Measurements from ENCODE around the gene GPBAR1. TPM values are rescaled to one million over a fixed set of nuclear protein-coding genes. Genes with fewer than 3 reads are reported as not detected.

Gene GPBAR1
- total and polyA plus RNA-seq, 9 donors = 0.28 to 3.8 (median 2.1) TPM

- H3K9me3 ChIP-seq = no peaks in the 10 kb centered on the region
- H3K36me3 ChIP-seq = no peaks in the 10 kb centered on the region
- no peak for DNase-seq
- TF ChIP-seq, protein P1, sequence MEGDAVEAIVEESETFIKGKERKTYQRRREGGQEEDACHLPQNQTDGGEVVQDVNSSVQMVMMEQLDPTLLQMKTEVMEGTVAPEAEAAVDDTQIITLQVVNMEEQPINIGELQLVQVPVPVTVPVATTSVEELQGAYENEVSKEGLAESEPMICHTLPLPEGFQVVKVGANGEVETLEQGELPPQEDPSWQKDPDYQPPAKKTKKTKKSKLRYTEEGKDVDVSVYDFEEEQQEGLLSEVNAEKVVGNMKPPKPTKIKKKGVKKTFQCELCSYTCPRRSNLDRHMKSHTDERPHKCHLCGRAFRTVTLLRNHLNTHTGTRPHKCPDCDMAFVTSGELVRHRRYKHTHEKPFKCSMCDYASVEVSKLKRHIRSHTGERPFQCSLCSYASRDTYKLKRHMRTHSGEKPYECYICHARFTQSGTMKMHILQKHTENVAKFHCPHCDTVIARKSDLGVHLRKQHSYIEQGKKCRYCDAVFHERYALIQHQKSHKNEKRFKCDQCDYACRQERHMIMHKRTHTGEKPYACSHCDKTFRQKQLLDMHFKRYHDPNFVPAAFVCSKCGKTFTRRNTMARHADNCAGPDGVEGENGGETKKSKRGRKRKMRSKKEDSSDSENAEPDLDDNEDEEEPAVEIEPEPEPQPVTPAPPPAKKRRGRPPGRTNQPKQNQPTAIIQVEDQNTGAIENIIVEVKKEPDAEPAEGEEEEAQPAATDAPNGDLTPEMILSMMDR (IDR thresholded peaks at IDR 0.05) = no peak
- TF ChIP-seq POLR2A (IDR thresholded peaks at IDR 0.05) (no peak), EP300 (IDR thresholded peaks at IDR 0.05) (no peak)
- H3K27ac ChIP-seq = no peak overlapping the region
- 54 to 62% (median 59%) methylated on average over 2 of the region's 2 CpGs for WGBS, 3 donors
- H3K27me3 ChIP-seq = no peaks in the 10 kb centered on the region
- no peak overlapping the region for H3K4me3 ChIP-seq
- intact Hi-C loops (cut with DNase I) = loop anchor here in 2 of 4 donors (5.0 kb wide), 2 partner anchors 42 to 47 kb away; partner anchors contain the start of gene GPBAR1 (in 1 of the 2)
- H3K4me1 ChIP-seq (ENCODE audit: insufficient read depth) = peaks cover 14% of the 10 kb centered on the region
Measured at GRCh38 chr2:218219934-218220333, 40.9 kb upstream of the GPBAR1 start.

GRCh38 chr2:218221000-218221399 lies 39.8 kb upstream of the GPBAR1 start:
- intact Hi-C loops (cut with DNase I) = no loop called here
- no peaks in the 10 kb centered on the region for H3K36me3 ChIP-seq
- DNase-seq = no peak
- H3K4me1 ChIP-seq (ENCODE audit: insufficient read depth) = peaks cover 14% of the 10 kb centered on the region
- WGBS, 3 donors = 66 to 78% (median 72%) methylated on average over 5 of the region's 5 CpGs
- H3K4me3 ChIP-seq = no peak overlapping the region
- no peaks in the 10 kb centered on the region for H3K9me3 ChIP-seq
- H3K27ac ChIP-seq = no peak overlapping the region
- no peak for TF ChIP-seq EP300 (IDR thresholded peaks at IDR 0.05)
- TF ChIP-seq, protein P1 (IDR thresholded peaks at IDR 0.05) = no peak
- no peak for TF ChIP-seq POLR2A (IDR thresholded peaks at IDR 0.05)
- H3K27me3 ChIP-seq = no peaks in the 10 kb centered on the region

GRCh38 chr2:218223046-218223445 lies 37.8 kb upstream of the GPBAR1 start:
- Histone ChIP-seq H3K27me3 (no peaks in the 10 kb centered on the region), H3K36me3 (no peaks in the 10 kb centered on the region), H3K27ac (no peak overlapping the region), H3K4me3 (no peak overlapping the region), H3K4me1 (ENCODE audit: insufficient read depth) (peaks cover 14% of the 10 kb centered on the region), H3K9me3 (no peaks in the 10 kb centered on the region)
- WGBS, 3 donors = 79 to 82% (median 80%) methylated on average over 5 of the region's 5 CpGs
- intact Hi-C loops (cut with DNase I) = no loop called here
- TF ChIP-seq EP300 (IDR thresholded peaks at IDR 0.05) (no peak), POLR2A (IDR thresholded peaks at IDR 0.05) (no peak)
- TF ChIP-seq, protein P1 (IDR thresholded peaks at IDR 0.05) = no peak
- no peak for DNase-seq

- Histone ChIP-seq H3K27me3 (no peaks in the 10 kb centered on the region), H3K27ac (no peak overlapping the region), H3K9me3 (no peaks in the 10 kb centered on the region), H3K4me3 (no peak overlapping the region), H3K36me3 (no peaks in the 10 kb centered on the region), H3K4me1 (ENCODE audit: insufficient read depth) (peaks cover 18% of the 10 kb centered on the region)
- DNase-seq = no peak
- intact Hi-C loops (cut with DNase I) = no loop called here
- TF ChIP-seq EP300 (IDR thresholded peaks at IDR 0.05) = no peak
- TF ChIP-seq, protein P1 (IDR thresholded peaks at IDR 0.05) = no peak
- TF ChIP-seq POLR2A (IDR thresholded peaks at IDR 0.05) = no peak
- WGBS, 3 donors = 58 to 64% (median 62%) methylated on average over 1 of the region's 1 CpG
Measured at GRCh38 chr2:218224186-218224585, 36.6 kb upstream of the GPBAR1 start.

Measured in ovary (tissue), 9 donors.